KG1 (cell line): Measurements from ENCODE around the gene FCSK.
"Not testable (repeated sequence)": the region's sequence is repeated elsewhere in the genome, so short reads cannot be mapped to it uniquely, and the experiment has no call there.

Experiments used
- DNase-seq: peaks from one replicate; lab custom pipeline; 2025; lab: John Stamatoyannopoulos, UW

The FCSK gene

GRCh38 chr16:70454222-70455034 lies at the start of gene FCSK:
FCSK (plus strand) TSS chr16:70454595; CDS start chr16:70463191, 8,596 bp downstream.
- peak; percentile 80 for DNase-seq

DNA sequence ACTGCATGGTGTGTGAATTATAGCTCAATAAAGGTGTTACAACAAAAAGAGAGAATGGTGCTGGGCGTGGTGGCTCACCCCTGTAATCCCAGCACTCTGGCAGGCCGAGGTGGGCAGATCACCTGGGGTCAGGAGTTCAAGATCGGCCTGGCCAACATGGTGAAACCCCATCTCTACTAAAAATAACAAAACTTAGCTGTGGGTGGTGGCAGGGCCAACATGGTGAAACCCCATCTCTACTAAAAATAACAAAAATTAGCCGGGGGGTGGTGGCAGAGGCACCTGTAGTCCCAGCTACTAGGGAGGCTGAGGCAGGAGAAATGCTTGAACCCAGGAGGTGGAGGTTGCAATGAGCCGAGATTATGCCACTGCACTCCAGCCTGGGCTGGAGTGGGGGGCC lies 48.3 kb upstream of the FCSK start:
- not testable (repeated sequence) for DNase-seq

DNA sequence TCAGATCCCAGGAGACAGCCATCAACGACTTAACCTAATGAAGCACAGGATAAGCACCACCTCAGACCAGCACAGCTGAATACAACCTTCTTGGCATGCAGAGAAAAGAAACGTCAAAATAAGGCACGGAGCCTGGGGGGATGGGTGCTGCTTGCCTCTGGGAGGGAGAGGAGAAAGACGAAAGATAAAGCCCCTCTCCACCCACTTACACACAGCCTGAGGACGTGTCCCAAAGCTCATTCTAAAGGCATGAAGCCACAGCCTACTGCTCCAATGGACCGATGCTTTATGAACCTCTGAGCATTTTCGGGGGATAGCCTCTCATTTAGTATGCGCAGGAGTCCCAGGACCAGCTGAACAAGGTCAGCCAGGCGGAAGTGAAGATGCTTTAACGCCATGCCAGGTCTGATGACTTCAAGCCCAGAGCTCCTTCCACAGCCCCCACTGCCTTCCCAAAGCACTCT lies 46.6 kb upstream of the FCSK start:
- no peak for DNase-seq

DNA sequence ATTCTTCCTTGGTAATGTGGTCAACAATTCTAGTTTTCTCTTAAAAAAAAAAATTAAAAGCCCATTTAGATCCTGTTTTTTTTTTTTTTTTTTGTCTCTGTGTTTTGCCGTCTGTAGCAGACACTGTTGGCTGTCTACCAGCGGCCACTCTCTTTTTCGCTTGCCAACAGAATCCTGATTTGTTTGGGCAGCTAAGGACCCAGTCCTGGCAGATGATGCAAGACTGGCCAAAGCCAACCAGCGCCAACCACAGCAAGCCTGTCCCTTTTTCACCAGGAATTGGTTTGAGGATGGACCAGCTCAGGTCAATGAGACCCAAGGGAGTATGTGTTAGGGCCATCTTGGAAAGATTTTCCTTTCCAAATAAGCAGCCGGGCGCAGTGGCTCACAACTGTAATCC lies 43.7 kb upstream of the FCSK start:
- DNase-seq = no peak

- no peak for DNase-seq
Observed at GRCh38 chr16:70412385-70412784, 42.0 kb upstream of the FCSK start.

GRCh38 chr16:70413572-70413971 lies 40.8 kb upstream of the FCSK start:
- DNase-seq = not testable (repeated sequence)

GRCh38 chr16:70416748-70417616 lies 37.4 kb upstream of the FCSK start:
- DNase-seq = no peak

GRCh38 chr16:70417661-70418060 lies 36.7 kb upstream of the FCSK start:
- no peak for DNase-seq

GRCh38 chr16:70418274-70418992 lies 36.0 kb upstream of the FCSK start:
- DNase-seq = no peak

- DNase-seq = no peak
Observed at GRCh38 chr16:70418993-70419318, 35.4 kb upstream of the FCSK start.

- no peak for DNase-seq
Observed at GRCh38 chr16:70419384-70420327, 34.7 kb upstream of the FCSK start.

- DNase-seq = no peak
Observed at GRCh38 chr16:70421014-70421413, 33.4 kb upstream of the FCSK start.

- DNase-seq = no peak
Observed at GRCh38 chr16:70421473-70422311, 32.7 kb upstream of the FCSK start.

DNA sequence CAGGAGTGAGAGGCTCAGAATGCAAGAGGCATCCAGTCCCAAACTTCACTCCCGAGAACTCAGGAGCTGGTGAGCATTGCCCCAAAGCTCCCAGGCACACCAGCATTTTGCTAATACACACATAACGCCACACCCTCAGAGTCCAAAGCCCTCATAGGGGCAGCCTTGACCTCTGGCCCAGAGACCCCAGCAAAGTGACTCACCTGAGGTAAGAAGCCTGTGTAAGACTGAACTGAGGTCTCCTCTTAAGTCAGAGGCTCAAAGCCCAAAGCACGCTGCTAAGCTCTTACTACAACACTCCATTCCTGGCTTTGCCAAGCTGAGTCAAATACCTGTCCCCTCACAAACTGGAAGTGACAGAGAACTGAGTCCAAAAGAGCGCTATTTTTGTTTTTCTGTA lies 31.9 kb upstream of the FCSK start:
- DNase-seq = no peak

- DNase-seq = no peak
Observed at GRCh38 chr16:70427786-70428177, 26.6 kb upstream of the FCSK start.

DNA sequence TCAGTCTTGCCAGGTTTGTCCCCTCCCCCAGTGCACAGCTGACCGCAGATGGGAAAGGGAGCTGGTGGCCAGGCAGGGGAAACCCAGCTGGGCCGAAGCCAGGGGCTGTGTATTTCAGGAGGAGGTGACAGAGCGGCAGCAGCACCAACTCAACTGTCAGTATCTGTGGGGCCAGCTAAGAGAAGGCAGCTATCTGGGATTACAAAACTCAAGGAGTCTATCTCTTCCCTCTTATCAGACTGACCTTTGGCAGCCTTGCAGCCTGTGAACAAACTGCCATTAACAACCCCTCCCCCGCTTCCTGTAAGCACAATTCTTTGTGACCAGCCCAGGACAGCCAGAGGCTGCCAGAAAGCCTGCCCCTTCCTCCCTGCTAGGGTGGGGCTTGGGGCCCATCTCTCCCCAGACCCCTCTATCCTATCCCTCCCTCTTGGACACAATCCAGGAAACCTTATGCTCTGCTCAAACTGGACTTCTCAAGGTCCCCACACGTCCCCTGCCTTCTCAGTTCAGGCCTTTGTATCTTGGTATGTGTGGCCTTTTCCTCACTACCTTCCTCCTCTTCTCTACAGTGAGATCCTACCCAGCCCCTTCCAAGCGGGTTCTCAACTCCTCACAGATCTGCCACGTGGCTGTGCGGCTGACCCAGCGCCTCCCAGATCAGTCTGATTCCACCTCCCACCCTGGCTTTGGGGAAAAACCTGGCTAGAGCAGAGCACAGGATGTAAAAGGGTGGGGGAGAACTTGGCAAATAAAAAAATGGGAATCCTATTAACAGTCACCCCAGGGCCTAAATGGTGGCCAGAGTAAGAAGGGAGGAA lies 26.0 kb upstream of the FCSK start:
- peak; percentile 61 for DNase-seq

GRCh38 chr16:70429888-70430666 lies 24.3 kb upstream of the FCSK start:
- DNase-seq = no peak

DNA sequence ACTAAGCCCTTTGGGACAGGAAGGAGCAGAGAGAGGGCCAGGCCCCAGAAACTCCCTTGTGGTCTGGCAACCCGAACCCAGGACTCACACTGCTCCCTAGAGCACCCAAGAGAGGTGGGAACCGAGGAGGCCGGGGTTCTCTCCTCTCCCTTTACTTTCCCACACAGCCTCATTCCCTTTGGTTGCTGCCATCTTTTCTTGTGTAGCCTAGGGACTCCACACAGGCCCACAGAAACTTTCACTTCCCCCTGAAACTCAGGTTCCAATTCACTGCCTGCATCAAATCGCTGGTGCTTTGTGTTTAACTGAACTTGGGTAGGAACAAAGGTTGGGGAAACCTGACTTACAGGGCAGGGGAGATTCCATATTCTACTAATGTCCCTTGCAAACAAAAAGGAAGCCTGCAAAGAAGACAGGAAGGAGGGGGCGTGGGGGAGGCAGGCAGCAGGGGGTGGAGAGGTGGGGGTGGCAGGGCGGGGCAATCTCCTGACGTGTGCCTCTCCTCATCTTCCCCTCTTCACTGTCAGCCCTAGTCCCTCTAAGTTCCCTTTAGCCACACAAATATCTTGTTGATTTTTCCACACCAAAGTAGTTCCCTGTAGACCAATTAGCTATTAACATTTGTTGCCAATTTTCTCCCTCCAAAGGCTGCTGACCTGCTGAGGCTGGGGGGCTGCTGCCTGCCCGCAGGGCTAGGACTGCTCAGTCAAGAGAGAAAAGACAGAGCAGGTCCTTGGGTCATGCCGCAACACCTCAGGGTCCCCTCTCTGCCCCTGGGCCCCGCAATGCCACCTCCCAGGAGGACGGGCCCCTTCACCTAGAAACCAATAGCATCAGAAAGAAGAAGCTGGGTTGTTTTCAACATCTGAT lies 23.5 kb upstream of the FCSK start:
- DNase-seq = peak; percentile 47
